ENCODE measurements around the gene BCL2L11.

The BCL2L11 gene

GRCh38 chr2:111157071-111157661, 36.5 kb downstream of the BCL2L11 start:
- no peak for DNase-seq (ENCODE audit: low spot score)
- TF ChIP-seq, protein P1, sequence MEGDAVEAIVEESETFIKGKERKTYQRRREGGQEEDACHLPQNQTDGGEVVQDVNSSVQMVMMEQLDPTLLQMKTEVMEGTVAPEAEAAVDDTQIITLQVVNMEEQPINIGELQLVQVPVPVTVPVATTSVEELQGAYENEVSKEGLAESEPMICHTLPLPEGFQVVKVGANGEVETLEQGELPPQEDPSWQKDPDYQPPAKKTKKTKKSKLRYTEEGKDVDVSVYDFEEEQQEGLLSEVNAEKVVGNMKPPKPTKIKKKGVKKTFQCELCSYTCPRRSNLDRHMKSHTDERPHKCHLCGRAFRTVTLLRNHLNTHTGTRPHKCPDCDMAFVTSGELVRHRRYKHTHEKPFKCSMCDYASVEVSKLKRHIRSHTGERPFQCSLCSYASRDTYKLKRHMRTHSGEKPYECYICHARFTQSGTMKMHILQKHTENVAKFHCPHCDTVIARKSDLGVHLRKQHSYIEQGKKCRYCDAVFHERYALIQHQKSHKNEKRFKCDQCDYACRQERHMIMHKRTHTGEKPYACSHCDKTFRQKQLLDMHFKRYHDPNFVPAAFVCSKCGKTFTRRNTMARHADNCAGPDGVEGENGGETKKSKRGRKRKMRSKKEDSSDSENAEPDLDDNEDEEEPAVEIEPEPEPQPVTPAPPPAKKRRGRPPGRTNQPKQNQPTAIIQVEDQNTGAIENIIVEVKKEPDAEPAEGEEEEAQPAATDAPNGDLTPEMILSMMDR (IDR thresholded peaks at IDR 0.05; ENCODE audit: extremely low read depth, insufficient read depth, missing control alignments): no peak
- in situ Hi-C loops (cut with MboI; ENCODE audit: low pct_unique_long_range_greater_than_20kb, low sequenced_read_pairs, unreplicated experiment): no loop called here

DNA sequence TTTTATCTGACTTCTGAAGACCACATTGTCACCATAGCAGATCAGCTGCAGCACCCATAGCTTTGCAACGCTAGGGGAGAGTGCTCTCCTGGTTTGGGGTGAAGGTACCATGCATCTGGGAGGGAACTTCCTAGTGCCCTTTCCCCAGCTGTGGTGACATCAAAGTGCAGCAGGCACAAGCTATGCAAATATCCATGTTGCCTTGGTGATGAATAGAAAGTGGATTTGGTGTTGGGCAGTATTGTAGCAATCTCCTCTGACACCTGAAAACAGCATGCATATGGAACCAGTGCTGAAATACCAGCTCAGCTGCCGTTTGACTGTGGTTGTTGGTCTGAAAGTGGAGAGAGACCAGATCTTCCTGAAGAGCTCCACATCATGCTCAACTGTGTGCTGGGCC, 37.1 kb downstream of the BCL2L11 start:
- in situ Hi-C loops (cut with MboI; ENCODE audit: low pct_unique_long_range_greater_than_20kb, low sequenced_read_pairs, unreplicated experiment): no loop called here
- no peak for DNase-seq (ENCODE audit: low spot score)
- TF ChIP-seq, protein P1 (IDR thresholded peaks at IDR 0.05; ENCODE audit: extremely low read depth, insufficient read depth, missing control alignments): no peak

- in situ Hi-C loops (cut with MboI; ENCODE audit: low pct_unique_long_range_greater_than_20kb, low sequenced_read_pairs, unreplicated experiment): no loop called here
- no peak for DNase-seq (ENCODE audit: low spot score)
These were observed 38.9 kb downstream of the BCL2L11 start for GRCh38 chr2:111159641-111160040.

GRCh38 chr2:111160758-111161157, 40.0 kb downstream of the BCL2L11 start:
- no peak for DNase-seq (ENCODE audit: low spot score)
- in situ Hi-C loops (cut with MboI; ENCODE audit: low pct_unique_long_range_greater_than_20kb, low sequenced_read_pairs, unreplicated experiment): no loop called here
- TF ChIP-seq, protein P1 (IDR thresholded peaks at IDR 0.05; ENCODE audit: extremely low read depth, insufficient read depth, missing control alignments): no peak

More at GRCh38 chr2:111159641-111160040, 38.9 kb downstream of the BCL2L11 start:
- TF ChIP-seq, protein P1 (IDR thresholded peaks at IDR 0.05; ENCODE audit: extremely low read depth, insufficient read depth, missing control alignments): no peak

- DNase-seq (ENCODE audit: low spot score): no peak
- TF ChIP-seq, protein P1 (IDR thresholded peaks at IDR 0.05; ENCODE audit: extremely low read depth, insufficient read depth, missing control alignments): no peak
- in situ Hi-C loops (cut with MboI; ENCODE audit: low pct_unique_long_range_greater_than_20kb, low sequenced_read_pairs, unreplicated experiment): no loop called here
These were observed 41.3 kb downstream of the BCL2L11 start for GRCh38 chr2:111161971-111162370.

DNA sequence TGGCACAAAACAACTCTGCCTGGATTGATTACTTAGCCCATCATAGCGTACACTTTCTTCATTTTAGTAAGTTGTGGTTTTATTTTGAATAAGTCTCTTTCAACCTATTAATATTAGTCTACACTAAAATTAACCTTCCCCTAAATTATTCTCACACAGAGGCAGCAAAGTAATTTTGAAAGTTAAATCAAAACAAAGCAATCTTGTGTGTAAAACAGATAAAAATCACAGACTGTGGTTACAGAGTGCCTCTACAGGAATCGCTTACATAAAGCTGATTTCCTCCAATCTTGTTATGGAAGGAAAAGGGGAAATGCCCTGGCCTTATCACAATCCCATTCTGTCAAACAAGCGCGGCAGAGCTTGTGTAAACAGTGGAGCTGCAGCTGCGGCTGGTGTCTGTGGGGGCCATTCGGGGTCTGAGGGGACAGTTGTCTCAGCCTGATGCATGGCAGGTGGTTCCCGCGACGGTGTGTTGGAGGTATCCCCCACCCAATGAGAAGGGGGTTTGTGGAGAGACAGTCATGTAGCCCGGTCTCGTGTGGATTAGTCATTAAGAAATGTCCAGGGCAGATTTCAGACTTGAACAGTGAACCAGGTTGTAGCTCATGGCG, 42.1 kb downstream of the BCL2L11 start:
- in situ Hi-C loops (cut with MboI; ENCODE audit: low pct_unique_long_range_greater_than_20kb, low sequenced_read_pairs, unreplicated experiment): no loop called here
- TF ChIP-seq, protein P1 (IDR thresholded peaks at IDR 0.05; ENCODE audit: extremely low read depth, insufficient read depth, missing control alignments): no peak
- DNase-seq (ENCODE audit: low spot score): no peak
